ENCODE measurements around the gene STARD3NL.

- TF ChIP-seq GATA3 (IDR thresholded peaks at IDR 0.05; ENCODE audit: low read depth, low read length), result no peak
- TF ChIP-seq GATA2 (IDR thresholded peaks at IDR 0.05; ENCODE audit: low read depth, low read length), result no peak
Observed at GRCh38 chr7:38153515-38153914, 24.5 kb upstream of the STARD3NL start.
